ENCODE results near the gene JAK3. TPM values are rescaled to one million over a fixed set of nuclear protein-coding genes. Genes with fewer than 3 reads are reported as not detected.
"Not testable (repeated sequence)": the region's sequence is repeated elsewhere in the genome, so short reads cannot be mapped to it uniquely, and the experiment has no call there.

The JAK3 gene
- total and polyA plus RNA-seq, 2 of the 13 experiments (the other 11 are each of a cell fraction or from before 2014, with no cell fraction given), result 3.4 to 18.6 TPM

DNA sequence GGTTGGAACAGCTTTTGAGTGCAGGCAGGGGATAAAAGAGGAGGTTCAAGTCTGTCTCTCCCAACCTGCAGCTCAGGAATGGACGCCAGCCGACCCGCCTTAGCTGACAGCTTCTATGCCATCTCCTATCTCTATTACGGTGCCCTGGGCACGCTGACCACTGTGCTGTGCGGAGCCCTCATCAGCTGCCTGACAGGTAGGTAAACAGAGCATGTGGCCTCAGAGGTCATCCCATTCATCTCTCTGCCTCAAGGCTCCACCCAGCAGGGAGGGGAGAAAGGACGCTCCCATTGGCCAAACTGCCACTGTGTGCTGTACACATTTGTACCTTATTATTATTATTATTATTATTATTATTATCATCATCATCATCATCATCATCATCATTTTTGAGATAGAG, 40.5 kb upstream of the JAK3 start (continued):
- TF ChIP-seq MED8 (CRISPR knock-in tag; IDR thresholded peaks at IDR 0.05; ENCODE audit: insufficient replicate concordance) (no peak), BRD4 (CRISPR knock-in tag; IDR thresholded peaks at IDR 0.05) (no peak)
- TF ChIP-seq, protein P1, sequence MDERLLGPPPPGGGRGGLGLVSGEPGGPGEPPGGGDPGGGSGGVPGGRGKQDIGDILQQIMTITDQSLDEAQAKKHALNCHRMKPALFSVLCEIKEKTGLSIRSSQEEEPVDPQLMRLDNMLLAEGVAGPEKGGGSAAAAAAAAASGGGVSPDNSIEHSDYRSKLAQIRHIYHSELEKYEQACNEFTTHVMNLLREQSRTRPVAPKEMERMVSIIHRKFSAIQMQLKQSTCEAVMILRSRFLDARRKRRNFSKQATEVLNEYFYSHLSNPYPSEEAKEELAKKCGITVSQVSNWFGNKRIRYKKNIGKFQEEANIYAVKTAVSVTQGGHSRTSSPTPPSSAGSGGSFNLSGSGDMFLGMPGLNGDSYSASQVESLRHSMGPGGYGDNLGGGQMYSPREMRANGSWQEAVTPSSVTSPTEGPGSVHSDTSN (CRISPR knock-in tag; IDR thresholded peaks at IDR 0.05), result peak; percentile 58; the same call in 1 of the 2 replicates

DNA sequence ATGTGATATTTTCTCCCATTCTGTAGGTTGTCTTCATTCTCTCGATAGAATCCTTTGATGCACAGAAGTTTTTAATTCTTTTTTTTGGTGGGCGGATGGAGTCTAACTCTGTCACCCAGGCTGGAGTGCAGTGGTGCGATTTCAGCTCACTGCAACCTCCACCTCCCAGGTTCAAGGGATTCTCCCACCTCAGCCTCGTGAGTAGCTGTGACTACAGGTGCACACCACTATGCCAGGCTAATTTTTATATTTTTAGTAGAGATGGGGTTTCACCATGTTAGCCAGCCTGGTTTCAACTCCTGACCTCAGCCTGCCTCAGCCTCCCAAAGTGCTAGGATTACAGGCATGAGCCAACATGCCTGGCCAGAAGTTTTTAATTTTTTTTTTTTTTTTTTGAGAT, 39.4 kb upstream of the JAK3 start:
- H3K4me1 ChIP-seq (ENCODE audit: insufficient read depth, low read length); FAIRE-seq; CTCF ChIA-PET (ENCODE audit: low intra/inter-chr PET ratio, low total read pairs); intact Hi-C loops (cut with micrococcal nuclease; ENCODE audit: unreplicated experiment); H3K27ac ChIP-seq (ENCODE audit: extremely low read length, insufficient read depth, low read length); H4K20me1 ChIP-seq (ENCODE audit: insufficient read depth, low read length); in situ Hi-C loops (cut with HindIII; ENCODE audit: extremely low pct_ligation_motif_present, low pct_unique_long_range_greater_than_20kb); H3K36me3 ChIP-seq (replicated peaks in 1 of 2; ENCODE audit: control insufficient read depth in 1 of 2, insufficient read depth in 2 of 2, low read length in 2 of 2); H3K9ac ChIP-seq (ENCODE audit: insufficient read depth, low read depth, low read length); ATAC-seq; H3K79me2 ChIP-seq (ENCODE audit: insufficient read depth, low read length); DNase-seq (ENCODE audit: low spot score); BruUV-seq (replicated peaks); H3K4me2 ChIP-seq (ENCODE audit: low read depth, low read length); H2AFZ ChIP-seq (ENCODE audit: low read length); H3K4me3 ChIP-seq (replicated peaks in 1 of 3; ENCODE audit: insufficient read depth in 1 of 3, low read depth in 2 of 3, low read length in 3 of 3); POLR2A ChIA-PET; H3K9me3 ChIP-seq (ENCODE audit: low read length); H3K27me3 ChIP-seq (ENCODE audit: control insufficient read depth in 1 of 2, insufficient read depth in 2 of 2, low read length in 2 of 2): not testable (repeated sequence)
- 5% methylated on average over 4 of the region's 4 CpGs for WGBS (ENCODE audit: low lambda C conversion rate)

DNA sequence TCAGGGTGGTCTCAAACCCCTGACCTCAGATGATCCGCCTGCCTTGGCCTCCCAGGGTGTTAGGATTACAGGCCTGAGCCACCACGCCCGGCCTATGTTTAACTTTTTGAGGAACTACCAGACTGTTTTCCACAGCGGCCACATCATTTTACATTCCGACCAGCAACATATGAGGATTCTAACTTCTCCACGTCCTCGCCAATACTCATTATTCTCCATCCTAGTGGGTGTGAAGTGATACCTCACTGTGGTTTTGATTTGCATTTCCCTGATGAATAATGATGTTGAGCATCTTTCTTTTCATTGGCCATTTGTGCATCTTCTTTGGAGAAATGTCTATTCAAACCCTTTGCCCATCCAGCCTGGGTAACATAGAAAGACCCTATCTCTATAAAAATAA, 38.7 kb upstream of the JAK3 start:
- no TSS peak for BruUV-seq (replicated peaks)
- peaks cover 0 to 2% of the 10 kb centered on the region in 2 experiments; a peak in 1 of 5 replicates for H3K27me3 ChIP-seq (ENCODE audit: control insufficient read depth in 1 of 2, insufficient read depth in 2 of 2, low read length in 2 of 2)
- H3K4me2 ChIP-seq (ENCODE audit: low read depth, low read length), result no peak overlapping the region
- H3K27ac ChIP-seq (ENCODE audit: extremely low read length, insufficient read depth, low read length), result no peak overlapping the region
- CTCF ChIA-PET (ENCODE audit: low intra/inter-chr PET ratio, low total read pairs), result no interaction called here
- FAIRE-seq (no peak), ATAC-seq (no peak), DNase-seq (ENCODE audit: low spot score) (no peak)
- TF ChIP-seq SP2 (CRISPR knock-in tag; IDR thresholded peaks at IDR 0.05), result no peak
- no peak for TF ChIP-seq ZSCAN31 (CRISPR knock-in tag; IDR thresholded peaks at IDR 0.05; ENCODE audit: low read depth)
- TF ChIP-seq ZBTB8A (CRISPR knock-in tag; IDR thresholded peaks at IDR 0.05; ENCODE audit: borderline replicate concordance, low read depth), result no peak
- TF ChIP-seq, protein P2, sequence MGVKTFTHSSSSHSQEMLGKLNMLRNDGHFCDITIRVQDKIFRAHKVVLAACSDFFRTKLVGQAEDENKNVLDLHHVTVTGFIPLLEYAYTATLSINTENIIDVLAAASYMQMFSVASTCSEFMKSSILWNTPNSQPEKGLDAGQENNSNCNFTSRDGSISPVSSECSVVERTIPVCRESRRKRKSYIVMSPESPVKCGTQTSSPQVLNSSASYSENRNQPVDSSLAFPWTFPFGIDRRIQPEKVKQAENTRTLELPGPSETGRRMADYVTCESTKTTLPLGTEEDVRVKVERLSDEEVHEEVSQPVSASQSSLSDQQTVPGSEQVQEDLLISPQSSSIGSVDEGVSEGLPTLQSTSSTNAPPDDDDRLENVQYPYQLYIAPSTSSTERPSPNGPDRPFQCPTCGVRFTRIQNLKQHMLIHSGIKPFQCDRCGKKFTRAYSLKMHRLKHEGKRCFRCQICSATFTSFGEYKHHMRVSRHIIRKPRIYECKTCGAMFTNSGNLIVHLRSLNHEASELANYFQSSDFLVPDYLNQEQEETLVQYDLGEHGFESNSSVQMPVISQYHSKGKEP (CRISPR knock-in tag; IDR thresholded peaks at IDR 0.05), result no peak
- no peak for TF ChIP-seq EHMT2 (IDR thresholded peaks at IDR 0.05; ENCODE audit: borderline replicate concordance, low read depth, low read length)
- no peak for TF ChIP-seq CBFB (CRISPR knock-in tag; IDR thresholded peaks at IDR 0.05)
- TF ChIP-seq TBP (CRISPR knock-in tag; IDR thresholded peaks at IDR 0.05), result no peak
- TF ChIP-seq, protein P1 (CRISPR knock-in tag; IDR thresholded peaks at IDR 0.05), result no peak
- TF ChIP-seq JUNB (CRISPR knock-in tag; IDR thresholded peaks at IDR 0.05; ENCODE audit: borderline replicate concordance), result no peak
- no peaks in the 10 kb centered on the region for H3K79me2 ChIP-seq (ENCODE audit: insufficient read depth, low read length)
- WGBS (ENCODE audit: low lambda C conversion rate), result 17% methylated on average over 7 of the region's 7 CpGs
- H3K4me1 ChIP-seq (ENCODE audit: insufficient read depth, low read length), result no peaks in the 10 kb centered on the region
- in situ Hi-C loops (cut with HindIII; ENCODE audit: extremely low pct_ligation_motif_present, low pct_unique_long_range_greater_than_20kb), result no loop called here
- H2AFZ ChIP-seq (ENCODE audit: low read length), result no peak overlapping the region
- H3K9me3 ChIP-seq (ENCODE audit: low read length), result no peaks in the 10 kb centered on the region
- intact Hi-C loops (cut with micrococcal nuclease; ENCODE audit: unreplicated experiment), result no loop called here
- no peaks in the 10 kb centered on the region for H3K36me3 ChIP-seq (replicated peaks in 1 of 2; ENCODE audit: control insufficient read depth in 1 of 2, insufficient read depth in 2 of 2, low read length in 2 of 2)
- no peaks in the 10 kb centered on the region for H4K20me1 ChIP-seq (ENCODE audit: insufficient read depth, low read length)
- H3K4me3 ChIP-seq (replicated peaks in 1 of 3; ENCODE audit: insufficient read depth in 1 of 3, low read depth in 2 of 3, low read length in 3 of 3), result no peak overlapping the region
- H3K9ac ChIP-seq (ENCODE audit: insufficient read depth, low read depth, low read length), result no peak overlapping the region
- POLR2A ChIA-PET, result no interaction called here
